Measurements from ENCODE around the gene HIVEP1. TPM values are rescaled to one million over a fixed set of nuclear protein-coding genes. Genes with fewer than 3 reads are reported as not detected.

HIVEP1 gene
- total RNA-seq, 1 donor from 2014 or later: 69.4 TPM

DNA sequence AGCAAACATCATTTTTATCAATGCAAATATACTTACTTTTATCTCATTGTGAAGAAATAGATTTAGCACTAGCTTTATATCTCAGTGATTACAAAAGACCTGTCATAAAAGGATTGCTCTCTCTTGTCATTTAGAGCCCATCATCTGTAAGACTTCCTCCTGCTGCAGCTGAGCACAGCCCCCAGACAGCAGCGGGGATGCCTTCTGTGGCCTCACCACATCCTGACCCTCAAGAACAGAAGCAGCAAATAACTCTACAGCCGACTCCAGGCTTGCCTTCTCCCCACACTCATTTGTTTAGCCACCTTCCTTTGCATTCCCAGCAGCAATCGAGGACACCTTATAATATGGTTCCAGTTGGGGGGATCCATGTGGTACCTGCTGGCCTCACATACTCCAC is 151.0 kb downstream of the HIVEP1 start:
- TF ChIP-seq, protein P1, sequence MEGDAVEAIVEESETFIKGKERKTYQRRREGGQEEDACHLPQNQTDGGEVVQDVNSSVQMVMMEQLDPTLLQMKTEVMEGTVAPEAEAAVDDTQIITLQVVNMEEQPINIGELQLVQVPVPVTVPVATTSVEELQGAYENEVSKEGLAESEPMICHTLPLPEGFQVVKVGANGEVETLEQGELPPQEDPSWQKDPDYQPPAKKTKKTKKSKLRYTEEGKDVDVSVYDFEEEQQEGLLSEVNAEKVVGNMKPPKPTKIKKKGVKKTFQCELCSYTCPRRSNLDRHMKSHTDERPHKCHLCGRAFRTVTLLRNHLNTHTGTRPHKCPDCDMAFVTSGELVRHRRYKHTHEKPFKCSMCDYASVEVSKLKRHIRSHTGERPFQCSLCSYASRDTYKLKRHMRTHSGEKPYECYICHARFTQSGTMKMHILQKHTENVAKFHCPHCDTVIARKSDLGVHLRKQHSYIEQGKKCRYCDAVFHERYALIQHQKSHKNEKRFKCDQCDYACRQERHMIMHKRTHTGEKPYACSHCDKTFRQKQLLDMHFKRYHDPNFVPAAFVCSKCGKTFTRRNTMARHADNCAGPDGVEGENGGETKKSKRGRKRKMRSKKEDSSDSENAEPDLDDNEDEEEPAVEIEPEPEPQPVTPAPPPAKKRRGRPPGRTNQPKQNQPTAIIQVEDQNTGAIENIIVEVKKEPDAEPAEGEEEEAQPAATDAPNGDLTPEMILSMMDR (IDR thresholded peaks at IDR 0.05; ENCODE audit: unreplicated experiment): no peak
- no peaks in the 10 kb centered on the region for H3K27me3 Mint-ChIP-seq (ENCODE audit: low read depth)
- H3K27ac Mint-ChIP-seq: no peak overlapping the region
- H3K36me3 Mint-ChIP-seq: peaks cover 43% of the 10 kb centered on the region
- no peak for DNase-seq (ENCODE audit: low spot score in 2 of 2, unreplicated experiment in 2 of 2)
- no peak overlapping the region for H3K4me3 Mint-ChIP-seq
- peaks cover 7% of the 10 kb centered on the region for H3K4me1 Mint-ChIP-seq
- peaks cover under 1% of the 10 kb centered on the region for H3K9me3 Mint-ChIP-seq

DNA sequence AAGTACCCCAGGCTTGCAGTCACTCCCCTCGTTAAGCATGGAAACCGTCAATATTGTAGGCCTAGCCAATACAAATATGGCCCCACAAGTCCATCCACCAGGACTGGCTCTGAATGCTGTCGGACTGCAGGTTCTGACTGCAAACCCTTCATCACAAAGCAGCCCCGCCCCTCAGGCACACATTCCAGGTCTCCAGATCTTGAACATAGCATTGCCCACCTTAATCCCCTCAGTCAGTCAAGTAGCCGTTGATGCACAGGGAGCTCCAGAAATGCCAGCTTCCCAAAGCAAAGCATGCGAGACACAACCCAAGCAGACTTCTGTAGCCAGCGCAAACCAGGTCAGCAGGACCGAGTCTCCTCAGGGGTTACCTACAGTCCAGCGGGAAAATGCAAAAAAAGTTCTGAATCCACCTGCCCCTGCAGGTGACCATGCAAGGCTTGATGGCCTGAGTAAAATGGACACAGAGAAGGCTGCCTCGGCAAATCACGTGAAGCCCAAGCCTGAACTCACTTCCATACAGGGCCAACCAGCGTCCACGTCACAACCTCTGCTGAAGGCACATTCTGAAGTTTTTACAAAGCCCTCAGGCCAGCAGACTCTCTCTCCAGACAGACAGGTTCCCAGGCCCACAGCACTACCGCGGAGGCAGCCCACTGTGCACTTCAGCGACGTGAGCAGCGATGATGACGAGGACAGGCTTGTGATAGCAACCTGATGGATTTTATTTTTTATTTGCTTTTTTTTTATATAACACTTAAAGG is 151.8 kb downstream of the HIVEP1 start:
- Mint-ChIP-seq H3K27ac (no peak overlapping the region), H3K4me3 (no peak overlapping the region)

DNA sequence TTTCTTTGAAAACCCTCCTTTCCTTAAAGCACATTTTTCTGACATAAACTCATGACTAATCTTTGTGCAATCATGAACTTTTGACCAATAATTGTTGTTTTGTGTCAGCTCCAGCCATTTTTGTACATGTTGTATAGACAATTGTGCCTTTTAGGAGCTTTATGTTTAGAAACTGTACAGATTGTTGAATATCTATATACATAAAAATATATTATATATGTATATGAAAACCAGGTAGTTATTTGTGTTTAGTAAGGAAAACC is 152.3 kb downstream of the HIVEP1 start:
- Mint-ChIP-seq H3K4me3 (no peak overlapping the region), H3K9me3 (no peaks in the 10 kb centered on the region), H3K4me1 (peaks cover 7% of the 10 kb centered on the region), H3K27me3 (ENCODE audit: low read depth) (no peaks in the 10 kb centered on the region), H3K36me3 (peaks cover 37% of the 10 kb centered on the region), H3K27ac (no peak overlapping the region)
- TF ChIP-seq, protein P1 (IDR thresholded peaks at IDR 0.05; ENCODE audit: unreplicated experiment): no peak
- DNase-seq (ENCODE audit: low spot score in 2 of 2, unreplicated experiment in 2 of 2): no peak

More for the DNA sequence above, 151.8 kb downstream of the HIVEP1 start:
- TF ChIP-seq, protein P1 (IDR thresholded peaks at IDR 0.05; ENCODE audit: unreplicated experiment): no peak
- Mint-ChIP-seq H3K4me1 (peaks cover 7% of the 10 kb centered on the region), H3K9me3 (no peaks in the 10 kb centered on the region), H3K27me3 (ENCODE audit: low read depth) (no peaks in the 10 kb centered on the region), H3K36me3 (peaks cover 37% of the 10 kb centered on the region)
- DNase-seq (ENCODE audit: low spot score in 2 of 2, unreplicated experiment in 2 of 2): no peak

DNA sequence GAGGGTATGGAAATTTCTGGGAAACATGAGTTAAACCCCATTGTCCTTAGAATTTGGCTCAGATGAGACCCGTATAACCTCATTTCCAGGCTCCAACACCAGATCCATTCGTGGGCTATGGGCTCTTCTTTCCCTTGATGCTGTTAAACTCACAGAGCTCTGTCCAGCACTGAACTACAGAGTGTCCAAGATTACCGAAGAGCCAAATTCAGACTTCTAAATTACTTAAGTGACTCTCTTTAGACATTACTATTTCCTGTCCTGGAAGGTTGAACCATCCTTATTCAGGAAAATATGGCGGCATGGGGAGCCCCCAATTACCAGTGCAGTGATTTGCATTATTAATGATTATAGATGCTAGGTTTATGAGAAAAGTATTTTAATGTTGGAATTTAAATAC is 153.2 kb downstream of the HIVEP1 start:
- peaks cover 35% of the 10 kb centered on the region for H3K36me3 Mint-ChIP-seq
- H3K27me3 Mint-ChIP-seq (ENCODE audit: low read depth): no peaks in the 10 kb centered on the region
- no peak overlapping the region for H3K27ac Mint-ChIP-seq
- no peak overlapping the region for H3K4me3 Mint-ChIP-seq
- H3K9me3 Mint-ChIP-seq: no peaks in the 10 kb centered on the region
- peaks cover 3% of the 10 kb centered on the region for H3K4me1 Mint-ChIP-seq
- no peak for DNase-seq (ENCODE audit: low spot score in 2 of 2, unreplicated experiment in 2 of 2)
- TF ChIP-seq, protein P1 (IDR thresholded peaks at IDR 0.05; ENCODE audit: unreplicated experiment): no peak

DNA sequence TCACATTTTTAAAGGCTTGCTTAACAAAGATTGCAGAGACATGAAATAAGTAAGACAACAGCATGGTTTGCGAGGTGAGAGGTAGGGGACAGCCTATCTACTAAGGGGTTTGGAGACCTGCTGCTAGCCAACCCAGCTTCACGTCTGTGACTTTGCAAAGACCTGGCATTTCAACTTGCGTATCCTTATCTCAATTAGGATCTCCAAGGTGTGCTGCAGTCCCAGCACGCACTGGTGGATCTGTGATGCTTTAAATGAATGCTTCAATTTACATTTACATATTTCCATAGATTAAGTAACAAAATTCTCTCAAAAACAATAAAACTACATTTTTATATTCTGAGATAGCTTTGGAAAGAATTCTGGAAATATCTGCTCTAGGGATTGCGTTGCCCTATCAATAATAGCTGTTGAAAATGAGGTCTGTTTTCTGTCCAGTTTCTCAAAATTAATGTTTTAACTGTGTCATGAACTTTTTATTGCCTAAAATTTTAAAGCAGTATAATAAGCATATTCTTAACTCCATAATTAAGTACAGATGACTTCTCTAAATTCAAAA is 153.7 kb downstream of the HIVEP1 start:
- Mint-ChIP-seq H3K36me3 (peaks cover 30% of the 10 kb centered on the region), H3K27ac (no peak overlapping the region), H3K9me3 (no peaks in the 10 kb centered on the region), H3K4me3 (no peak overlapping the region), H3K27me3 (ENCODE audit: low read depth) (no peaks in the 10 kb centered on the region), H3K4me1 (peaks cover 1% of the 10 kb centered on the region)
- no peak for DNase-seq (ENCODE audit: low spot score in 2 of 2, unreplicated experiment in 2 of 2)
- TF ChIP-seq, protein P1 (IDR thresholded peaks at IDR 0.05; ENCODE audit: unreplicated experiment): no peak

All from mesothelial cell of epicardium (in vitro differentiated cells).